Measurements from ENCODE around the gene GTF3C1.

- no peak for TF ChIP-seq SIN3A (IDR thresholded peaks at IDR 0.05; ENCODE audit: borderline replicate concordance, insufficient read depth, low read depth, low read length)
- TF ChIP-seq POLR2AphosphoS5 (IDR thresholded peaks at IDR 0.05; ENCODE audit: low read depth, low read length) = no peak
- no peak for TF ChIP-seq CTCF (IDR thresholded peaks at IDR 0.05)
- no peak for TF ChIP-seq TCF7L2 (IDR thresholded peaks at IDR 0.05; ENCODE audit: low read depth, low read length)
These were observed 112.6 kb downstream of the GTF3C1 start for GRCh38 chr16:27436921-27437650.

Data from Panc1 (cell line).